Raji (cell line): ENCODE results near the gene PDIA6.

Experiments
- POLR2A ChIP-seq: IDR thresholded peaks from 2 replicates; pipeline ENCODE4 v1.6.1; 2011; ENCODE audit warnings: low read depth, low read length, control low read depth; ENCODE audit not compliant: insufficient read depth

Gene PDIA6

DNA sequence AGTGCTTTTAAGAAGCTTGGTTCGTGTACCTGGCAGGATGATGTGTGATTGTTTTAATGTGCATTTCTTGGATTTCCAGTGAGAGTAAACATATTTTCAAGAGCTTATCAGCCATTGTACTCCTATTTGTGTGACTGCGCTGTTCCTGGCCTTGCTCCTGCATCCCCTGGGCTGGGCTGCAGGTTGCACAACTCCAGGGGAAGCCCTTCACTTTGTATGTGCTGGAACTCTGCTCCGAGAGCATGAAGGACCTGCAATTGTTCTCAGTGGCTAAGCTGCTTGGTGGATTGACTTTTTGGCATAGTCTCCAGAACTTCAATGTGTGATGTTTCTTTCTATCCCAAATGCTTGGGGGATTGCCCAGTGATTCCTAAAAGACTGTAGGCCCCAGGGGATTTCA, 72.4 kb downstream of the PDIA6 start:
- TF ChIP-seq POLR2A, result no peak

- TF ChIP-seq POLR2A, result no peak
Observed at GRCh38 chr2:10738192-10738591, 74.4 kb downstream of the PDIA6 start.

DNA sequence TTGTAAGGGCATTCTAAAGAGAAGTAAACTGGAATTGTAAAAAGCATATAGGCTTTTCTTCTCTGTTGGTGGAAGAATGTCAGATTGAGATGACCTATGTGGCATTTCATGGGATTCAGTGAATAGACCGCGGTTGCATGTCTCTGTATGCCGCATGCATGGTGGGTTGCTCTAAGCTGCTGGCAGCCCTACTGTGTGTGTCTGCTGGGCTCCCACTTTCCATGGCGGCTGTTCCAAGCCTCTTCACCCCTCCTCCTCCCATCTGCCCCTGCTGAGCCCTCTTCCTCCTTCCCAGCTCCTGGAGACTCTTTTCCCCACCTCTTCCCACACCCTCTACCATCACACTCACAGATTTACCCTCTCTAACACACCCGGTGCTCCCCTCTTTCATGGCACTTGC, 78.6 kb downstream of the PDIA6 start:
- no peak for TF ChIP-seq POLR2A

DNA sequence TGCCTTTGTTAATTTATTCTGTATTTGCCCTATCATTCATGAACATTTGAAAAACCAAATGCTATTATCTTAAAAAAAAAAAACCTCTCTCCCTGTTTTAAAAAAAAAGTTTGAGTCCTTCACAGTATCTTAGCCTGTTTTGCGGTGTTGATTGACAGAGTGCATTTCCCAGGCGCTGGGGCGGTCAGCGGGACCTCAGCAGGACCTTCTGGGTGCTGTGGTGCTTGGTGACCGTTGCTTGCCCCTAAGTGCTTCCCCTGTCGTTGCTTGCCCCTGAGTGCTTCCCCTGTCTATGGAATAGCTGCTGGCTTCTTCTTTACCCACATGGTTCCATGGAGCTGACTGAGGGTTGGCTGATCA, 79.0 kb downstream of the PDIA6 start:
- no peak for TF ChIP-seq POLR2A
